Endothelial cell of umbilical vein (primary cell): ENCODE data around the gene NRXN3. TPM values are rescaled to one million over a fixed set of nuclear protein-coding genes. Genes with fewer than 3 reads are reported as not detected.

ENCODE experiments used
- BruUV-seq: library from RNA; stranded (reverse); fragments of 400-500 nt; replicated peaks from 2 replicates; lab custom pipeline; 2021; lab: Mats Ljungman, UMichigan
- CTCF ChIA-PET: fragments of 300-600, 350-600 bp; sonication (Branson Sonifier 250); formaldehyde crosslinking; loops from one replicate; lab custom pipeline; 2021; ENCODE audit warnings: antibody characterized with exemption, inconsistent platforms; lab: Charles Lee
- POLR2A ChIA-PET: fragments of 300-600, 350-600 bp; sonication (Branson Sonifier 250); formaldehyde crosslinking; loops from one replicate; lab custom pipeline; 2021; ENCODE audit warnings: antibody characterized with exemption, inconsistent platforms; lab: Charles Lee
- DNase-seq: peaks from one replicate; pipeline ENCODE4 v3.0.0-alpha.2; 2011; ENCODE audit warnings: low read depth, low spot score
- FAIRE-seq: peaks from 2 replicates; lab custom pipeline; 2011; peaks lifted over from hg19 to GRCh38; lab: Jason Lieb, UNC
- H2AFZ ChIP-seq: 2 replicates; pipeline ENCODE4 v1.6.0; 2012; ENCODE audit warnings: low read depth, low read length, control low read depth, inconsistent platforms
- H3K27ac ChIP-seq: 2 replicates; pipeline ENCODE4 v1.5.1; 2011; ENCODE audit warnings: low read depth, mild to moderate bottlenecking, control low read depth, low read length, moderate library complexity; ENCODE audit not compliant: insufficient read depth
- H3K27me3 ChIP-seq, 2 experiments: 2 replicates each; pipeline versions ENCODE4 v1.6.0 to v1.6.1; 2011; ENCODE audit warnings: low read length in 2 of 2, mixed read lengths in 1 of 2; ENCODE audit not compliant: control insufficient read depth in 2 of 2, insufficient read depth in 2 of 2
- H3K36me3 ChIP-seq, 2 experiments: 2 replicates in 1 of 2; 3 replicates in 1 of 2; pipeline ENCODE4 v1.5.1; 2011; ENCODE audit warnings: low read length in 2 of 2, mild to moderate bottlenecking in 1 of 2, moderate library complexity in 1 of 2; ENCODE audit not compliant: control insufficient read depth in 2 of 2, insufficient read depth in 2 of 2; ENCODE audit errors: extremely low read depth in 1 of 2
- H3K4me1 ChIP-seq: 3 replicates; pipeline ENCODE4 v1.5.1; 2011; ENCODE audit warnings: mild to moderate bottlenecking, low read length; ENCODE audit not compliant: control insufficient read depth, insufficient read depth; ENCODE audit errors: extremely low read depth
- H3K4me2 ChIP-seq: 2 replicates; pipeline ENCODE4 v1.6.1; 2011; ENCODE audit warnings: low read length, control low read depth, mixed read lengths; ENCODE audit not compliant: insufficient read depth
- H3K4me3 ChIP-seq, 3 experiments: fragments of 200-600 bp in 1 of 3; sonication (generic), shearing (Covaris generic) in 1 of 3; replicated peaks in 1 of 3; 2 replicates each; pipeline ENCODE4 v1.5.1; 2011 to 2016; ENCODE audit warnings: control low read depth in 3 of 3, low read length in 3 of 3, mild to moderate bottlenecking in 2 of 3, inconsistent platforms in 1 of 3, low read depth in 1 of 3, moderate library complexity in 1 of 3; ENCODE audit not compliant: insufficient read depth in 1 of 3
- H3K79me2 ChIP-seq: 2 replicates; pipeline ENCODE4 v1.6.0; 2012; ENCODE audit warnings: low read length, inconsistent platforms; ENCODE audit not compliant: control insufficient read depth, insufficient read depth
- H3K9ac ChIP-seq: replicated peaks from 2 replicates; pipeline ENCODE3; 2011; ENCODE audit warnings: low read length, control low read depth; ENCODE audit not compliant: insufficient read depth; ENCODE audit errors: extremely low read depth
- H3K9me1 ChIP-seq: replicated peaks from 3 replicates; pipeline ENCODE4 v1.6.0; 2011; ENCODE audit warnings: mild to moderate bottlenecking, low read length; ENCODE audit not compliant: control insufficient read depth, insufficient read depth; ENCODE audit errors: extremely low read depth
- H3K9me3 ChIP-seq: replicated peaks from 2 replicates; pipeline ENCODE4 v1.5.1; 2012; ENCODE audit warnings: low read length, inconsistent platforms; ENCODE audit not compliant: control insufficient read depth, insufficient read depth
- H4K20me1 ChIP-seq: replicated peaks from 2 replicates; pipeline ENCODE3; 2011; ENCODE audit warnings: mild to moderate bottlenecking, low read length; ENCODE audit not compliant: control insufficient read depth, insufficient read depth; ENCODE audit errors: extremely low read depth
- EZH2 ChIP-seq: IDR thresholded peaks from 2 replicates; pipeline ENCODE4 v1.6.1; 2012; ENCODE audit warnings: borderline replicate concordance, low read depth, mild to moderate bottlenecking, moderate library complexity, low read length, inconsistent platforms; ENCODE audit not compliant: severe bottlenecking
- FOS ChIP-seq: IDR thresholded peaks from 2 replicates; pipeline ENCODE4 v1.6.1; 2011; ENCODE audit warnings: mild to moderate bottlenecking, low read length, moderate library complexity, borderline replicate concordance; ENCODE audit not compliant: insufficient read depth
- GATA2 ChIP-seq: IDR thresholded peaks from 2 replicates; pipeline ENCODE4 v1.7.0; 2011; ENCODE audit warnings: low read depth, mild to moderate bottlenecking, moderate library complexity, mixed read lengths, low read length; ENCODE audit not compliant: insufficient read length, insufficient read depth
- JUN ChIP-seq: IDR thresholded peaks from 2 replicates; pipeline ENCODE4 v1.6.1; 2011; ENCODE audit warnings: borderline replicate concordance, low read depth; ENCODE audit not compliant: insufficient read length, insufficient read depth
- MYC ChIP-seq: IDR thresholded peaks from one replicate; pipeline ENCODE4 v1.6.1; 2011; ENCODE audit warnings: mild to moderate bottlenecking, low read depth, low read length
- POLR2A ChIP-seq: IDR thresholded peaks from 2 replicates; pipeline ENCODE4 v1.6.1; 2012; ENCODE audit warnings: low read depth, mild to moderate bottlenecking, control low read depth, low read length
- POLR2AphosphoS5 ChIP-seq: IDR thresholded peaks from 2 replicates; pipeline ENCODE4 v1.6.1; 2012; ENCODE audit warnings: low read depth, mild to moderate bottlenecking, control low read depth, low read length, moderate library complexity; ENCODE audit not compliant: insufficient read depth
- dilution Hi-C: fragments of 300-500 bp; cut with MboI; formaldehyde crosslinking; loops from one replicate; pipeline ENCODE4 v1.15.0; 2019; ENCODE audit warnings: low sequenced_read_pairs; ENCODE audit not compliant: extremely low pct_ligation_motif_present
- intact Hi-C: fragments of 100-400 bp; cut with micrococcal nuclease; formaldehyde crosslinking; loops from one replicate; pipeline ENCODE4 v1.10.0; 2022
- polyA plus RNA-seq, 4 experiments: library from polyadenylated mRNA; depleted of rRNA in 3 of 4; stranded (reverse) in 3 of 4; unstranded in 1 of 4; fragments of >200 nt; gene quantifications; 2 replicates each; pipeline versions ENCODE4 v1.2.1 to v1.2.3, GENCODE V29; 2011 to 2012; ENCODE audit warnings: missing spikeins in 1 of 4
- total RNA-seq: library from RNA; stranded (reverse); gene quantifications from 2 replicates; pipeline ENCODE4 v1.2.3, GENCODE V29; 2021
- TF ChIP-seq, protein P1 (sequence below): IDR thresholded peaks from 2 replicates; pipeline ENCODE4 v1.6.1; 2011; ENCODE audit not compliant: insufficient read depth, insufficient read length
- TF ChIP-seq, protein P2 (sequence below), 2 donors: IDR thresholded peaks; 1 replicate in 1 of 2; 2 replicates in 1 of 2; pipeline ENCODE4 v1.5.1; 2011; ENCODE audit warnings: low read length in 2 of 2, mild to moderate bottlenecking in 2 of 2, moderate library complexity in 2 of 2, control low read depth in 1 of 2, inconsistent platforms in 1 of 2, low read depth in 1 of 2; ENCODE audit not compliant: insufficient read depth in 1 of 2; ENCODE audit errors: extremely low read depth in 1 of 2

Gene NRXN3
- total and polyA plus RNA-seq, 2 donors (not counting 3 experiments of a cell fraction or from before 2014, with no cell fraction given) = 0.72 to 4.2 TPM

GRCh38 chr14:78314484-78314883, 144.3 kb downstream of the NRXN3 start:
- FAIRE-seq = no peak
- dilution Hi-C loops = no loop called here

DNA sequence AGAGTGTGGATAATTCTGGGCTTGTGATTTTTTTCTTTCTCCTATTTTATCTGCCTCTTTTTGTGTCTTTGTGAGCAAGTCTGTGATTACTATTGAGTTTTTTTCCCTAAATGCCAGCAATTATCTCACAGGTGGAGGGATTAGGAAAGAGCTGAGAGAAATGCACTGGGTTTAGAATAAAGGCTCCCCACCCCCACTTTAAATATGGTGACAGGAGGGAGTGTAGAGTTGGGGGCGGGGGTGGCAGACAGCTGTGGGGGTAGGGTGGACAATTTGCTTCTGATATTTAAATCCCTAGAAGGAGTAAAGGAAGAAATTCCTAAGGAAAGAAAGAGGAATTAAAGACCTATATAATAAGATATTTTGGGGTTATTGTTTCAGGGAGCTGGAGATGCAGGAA, 145.9 kb downstream of the NRXN3 start:
- no peak overlapping the region for H3K4me3 ChIP-seq
- no peaks in the 10 kb centered on the region for H3K4me1 ChIP-seq
- ChIA-PET POLR2A (no interaction called here), CTCF (no interaction called here)
- no peak overlapping the region for H2AFZ ChIP-seq
- H3K4me2 ChIP-seq = no peak overlapping the region
- H3K9me1 ChIP-seq = no peaks in the 10 kb centered on the region
- no peaks in the 10 kb centered on the region for H4K20me1 ChIP-seq
- H3K79me2 ChIP-seq = no peaks in the 10 kb centered on the region
- no peaks in the 10 kb centered on the region for H3K27me3 ChIP-seq
- peaks cover 1% of the 10 kb centered on the region for H3K9me3 ChIP-seq
- no TSS peak for BruUV-seq
- no peak overlapping the region for H3K9ac ChIP-seq
- no peak overlapping the region for H3K27ac ChIP-seq
- FAIRE-seq = no peak
- intact Hi-C loops = no loop called here
- H3K36me3 ChIP-seq = no peaks in the 10 kb centered on the region
- no peak for DNase-seq
- dilution Hi-C loops = no loop called here
- TF ChIP-seq MYC = no peak
- TF ChIP-seq, protein P1, sequence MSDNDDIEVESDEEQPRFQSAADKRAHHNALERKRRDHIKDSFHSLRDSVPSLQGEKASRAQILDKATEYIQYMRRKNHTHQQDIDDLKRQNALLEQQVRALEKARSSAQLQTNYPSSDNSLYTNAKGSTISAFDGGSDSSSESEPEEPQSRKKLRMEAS = no peak
- no peak for TF ChIP-seq GATA2
- no peak for TF ChIP-seq JUN
- TF ChIP-seq FOS = no peak
- TF ChIP-seq POLR2AphosphoS5 = no peak
- TF ChIP-seq EZH2 = no peak
- TF ChIP-seq, protein P2, sequence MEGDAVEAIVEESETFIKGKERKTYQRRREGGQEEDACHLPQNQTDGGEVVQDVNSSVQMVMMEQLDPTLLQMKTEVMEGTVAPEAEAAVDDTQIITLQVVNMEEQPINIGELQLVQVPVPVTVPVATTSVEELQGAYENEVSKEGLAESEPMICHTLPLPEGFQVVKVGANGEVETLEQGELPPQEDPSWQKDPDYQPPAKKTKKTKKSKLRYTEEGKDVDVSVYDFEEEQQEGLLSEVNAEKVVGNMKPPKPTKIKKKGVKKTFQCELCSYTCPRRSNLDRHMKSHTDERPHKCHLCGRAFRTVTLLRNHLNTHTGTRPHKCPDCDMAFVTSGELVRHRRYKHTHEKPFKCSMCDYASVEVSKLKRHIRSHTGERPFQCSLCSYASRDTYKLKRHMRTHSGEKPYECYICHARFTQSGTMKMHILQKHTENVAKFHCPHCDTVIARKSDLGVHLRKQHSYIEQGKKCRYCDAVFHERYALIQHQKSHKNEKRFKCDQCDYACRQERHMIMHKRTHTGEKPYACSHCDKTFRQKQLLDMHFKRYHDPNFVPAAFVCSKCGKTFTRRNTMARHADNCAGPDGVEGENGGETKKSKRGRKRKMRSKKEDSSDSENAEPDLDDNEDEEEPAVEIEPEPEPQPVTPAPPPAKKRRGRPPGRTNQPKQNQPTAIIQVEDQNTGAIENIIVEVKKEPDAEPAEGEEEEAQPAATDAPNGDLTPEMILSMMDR (IDR thresholded peaks at IDR 0.05; ENCODE audit: extremely low read depth in 1 of 2, insufficient read depth in 1 of 2, low read depth in 1 of 2, low read length in 2 of 2) = no peak
- TF ChIP-seq POLR2A = no peak

More at GRCh38 chr14:78314484-78314883, 144.3 kb downstream of the NRXN3 start:
- Histone ChIP-seq H3K4me2 (no peak overlapping the region), H4K20me1 (no peaks in the 10 kb centered on the region), H3K9me3 (peaks cover 1% of the 10 kb centered on the region), H3K36me3 (no peaks in the 10 kb centered on the region), H3K4me1 (no peaks in the 10 kb centered on the region), H3K9me1 (no peaks in the 10 kb centered on the region), H3K4me3 (no peak overlapping the region), H2AFZ (no peak overlapping the region), H3K27ac (no peak overlapping the region), H3K27me3 (no peaks in the 10 kb centered on the region), H3K79me2 (no peaks in the 10 kb centered on the region), H3K9ac (no peak overlapping the region)
- ChIA-PET CTCF (no interaction called here), POLR2A (no interaction called here)
- BruUV-seq = no TSS peak
- no peak for DNase-seq
- TF ChIP-seq, protein P2 (IDR thresholded peaks at IDR 0.05; ENCODE audit: extremely low read depth in 1 of 2, insufficient read depth in 1 of 2, low read depth in 1 of 2, low read length in 2 of 2) = no peak
- no peak for TF ChIP-seq FOS
- intact Hi-C loops = no loop called here
